Measurements from ENCODE around the gene SMC6. TPM values are rescaled to one million over a fixed set of nuclear protein-coding genes. Genes with fewer than 3 reads are reported as not detected.

SMC6 gene
- total RNA-seq, 1 experiment from 2014 or later: 41.3 TPM

GRCh38 chr2:17672583-17673317 is 80.9 kb downstream of the SMC6 start:
- Histone ChIP-seq H3K9me3 (no peaks in the 10 kb centered on the region), H3K27me3 (replicated peaks; ENCODE audit: control insufficient read depth, insufficient read depth, low read length) (no peaks in the 10 kb centered on the region), H3K4me1 (no peaks in the 10 kb centered on the region), H3K4me3 (ENCODE audit: low read depth, low read length) (no peak overlapping the region), H3K36me3 (ENCODE audit: control insufficient read depth, insufficient read depth, low read length) (no peaks in the 10 kb centered on the region)
- Mint-ChIP-seq H3K4me1 (ENCODE audit: low read depth, unreplicated experiment) (no peaks in the 10 kb centered on the region), H3K4me3 (ENCODE audit: unreplicated experiment) (no peak overlapping the region), H3K36me3 (ENCODE audit: insufficient read depth, unreplicated experiment) (peaks cover 43% of the 10 kb centered on the region), H3K27ac (ENCODE audit: unreplicated experiment) (no peak overlapping the region), H3K27me3 (ENCODE audit: insufficient read depth, unreplicated experiment) (no peaks in the 10 kb centered on the region), H3K9me3 (ENCODE audit: unreplicated experiment) (no peaks in the 10 kb centered on the region)
- POLR2A ChIA-PET: no interaction called here
- no peak for TF ChIP-seq CTCF (IDR thresholded peaks at IDR 0.05; ENCODE audit: insufficient read depth in 1 of 2, low read depth in 1 of 2, low read length in 1 of 2, severe bottlenecking in 1 of 2, unreplicated experiment in 1 of 2)
- no peak for DNase-seq
- BruUV-seq (replicated peaks): no TSS peak
- CTCF ChIA-PET: no interaction called here
- intact Hi-C loops (cut with micrococcal nuclease; ENCODE audit: unreplicated experiment): no loop called here

DNA sequence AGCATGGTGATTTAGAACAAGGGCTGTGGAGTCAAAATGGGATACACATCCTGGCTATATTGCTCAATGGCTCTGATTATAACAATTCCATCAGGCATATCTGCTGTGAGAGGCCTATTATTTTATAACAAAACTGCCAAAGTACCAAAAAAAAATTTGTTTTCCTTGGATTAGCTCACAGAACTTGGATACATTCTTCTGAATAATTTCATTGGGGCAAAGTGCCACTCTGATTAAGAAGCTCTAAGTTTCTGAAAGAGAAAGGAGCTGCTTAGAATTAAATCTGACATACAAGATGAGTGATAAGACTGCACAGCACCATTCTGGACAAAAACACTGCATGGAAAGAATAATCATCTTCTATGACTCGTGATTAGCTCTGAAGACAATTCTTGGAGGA is 85.7 kb downstream of the SMC6 start:
- POLR2A ChIA-PET: no interaction called here
- CTCF ChIA-PET: interaction anchor here (1.1 kb wide), 1 partner anchor 22 kb away, joined by 6 read pairs; no protein-coding TSS in a partner anchor
- Histone ChIP-seq H3K4me1 (no peaks in the 10 kb centered on the region), H3K27me3 (replicated peaks; ENCODE audit: control insufficient read depth, insufficient read depth, low read length) (no peaks in the 10 kb centered on the region), H3K4me3 (ENCODE audit: low read depth, low read length) (no peak overlapping the region), H3K9me3 (no peaks in the 10 kb centered on the region), H3K36me3 (ENCODE audit: control insufficient read depth, insufficient read depth, low read length) (no peaks in the 10 kb centered on the region)
- peaks cover 21% of the 10 kb centered on the region for H3K36me3 Mint-ChIP-seq (ENCODE audit: insufficient read depth, unreplicated experiment)
- intact Hi-C loops (cut with micrococcal nuclease; ENCODE audit: unreplicated experiment): no loop called here
- no TSS peak for BruUV-seq (replicated peaks)
- H3K4me1 Mint-ChIP-seq (ENCODE audit: low read depth, unreplicated experiment): no peaks in the 10 kb centered on the region
- no peak for TF ChIP-seq CTCF (IDR thresholded peaks at IDR 0.05; ENCODE audit: insufficient read depth in 1 of 2, low read depth in 1 of 2, low read length in 1 of 2, severe bottlenecking in 1 of 2, unreplicated experiment in 1 of 2)
- H3K9me3 Mint-ChIP-seq (ENCODE audit: unreplicated experiment): no peaks in the 10 kb centered on the region
- no peak overlapping the region for H3K4me3 Mint-ChIP-seq (ENCODE audit: unreplicated experiment)
- H3K27me3 Mint-ChIP-seq (ENCODE audit: insufficient read depth, unreplicated experiment): no peaks in the 10 kb centered on the region
- no peak for DNase-seq
- H3K27ac Mint-ChIP-seq (ENCODE audit: unreplicated experiment): no peak overlapping the region

DNA sequence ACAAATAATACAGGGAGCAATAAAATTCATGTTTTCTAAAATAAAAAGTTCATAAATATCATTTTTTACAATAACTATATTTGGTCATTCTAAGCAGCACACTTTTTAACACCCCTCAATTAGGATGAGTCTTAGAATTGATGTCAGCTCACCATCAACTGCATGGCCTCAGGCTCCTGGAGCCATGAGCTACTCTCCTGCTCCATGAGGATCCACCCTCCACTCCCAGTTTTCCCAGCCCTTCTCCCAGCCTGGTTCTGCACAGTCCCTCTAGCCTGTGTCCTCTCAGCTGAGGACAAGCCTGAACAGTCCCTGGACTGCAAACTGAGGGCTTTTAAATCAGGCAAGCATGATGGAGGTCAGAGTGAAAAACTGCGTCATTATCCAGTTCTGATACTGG is 89.1 kb downstream of the SMC6 start:
- Histone ChIP-seq H3K36me3 (ENCODE audit: control insufficient read depth, insufficient read depth, low read length) (no peaks in the 10 kb centered on the region), H3K4me1 (no peaks in the 10 kb centered on the region), H3K4me3 (ENCODE audit: low read depth, low read length) (no peak overlapping the region), H3K9me3 (no peaks in the 10 kb centered on the region), H3K27me3 (replicated peaks; ENCODE audit: control insufficient read depth, insufficient read depth, low read length) (no peaks in the 10 kb centered on the region)
- DNase-seq: no peak
- intact Hi-C loops (cut with micrococcal nuclease; ENCODE audit: unreplicated experiment): no loop called here
- H3K36me3 Mint-ChIP-seq (ENCODE audit: insufficient read depth, unreplicated experiment): peaks cover 23% of the 10 kb centered on the region
- POLR2A ChIA-PET: no interaction called here
- no peak overlapping the region for H3K27ac Mint-ChIP-seq (ENCODE audit: unreplicated experiment)
- no peak overlapping the region for H3K4me3 Mint-ChIP-seq (ENCODE audit: unreplicated experiment)
- no peaks in the 10 kb centered on the region for H3K4me1 Mint-ChIP-seq (ENCODE audit: low read depth, unreplicated experiment)
- no peak for TF ChIP-seq CTCF (IDR thresholded peaks at IDR 0.05; ENCODE audit: insufficient read depth in 1 of 2, low read depth in 1 of 2, low read length in 1 of 2, severe bottlenecking in 1 of 2, unreplicated experiment in 1 of 2)
- BruUV-seq (replicated peaks): no TSS peak
- CTCF ChIA-PET: no interaction called here
- no peaks in the 10 kb centered on the region for H3K9me3 Mint-ChIP-seq (ENCODE audit: unreplicated experiment)
- no peaks in the 10 kb centered on the region for H3K27me3 Mint-ChIP-seq (ENCODE audit: insufficient read depth, unreplicated experiment)

Measured in Caco-2 (cell line).